BLaER1 treated with 17β-estradiol and CSF1 and Interleukin-3, amounts not matched to agents 10 nM and 100 nM (cell line): Measurements from ENCODE around the gene ANKZF1.

ENCODE experiments used
- H3K27ac ChIP-seq, 11 experiments: shearing (Covaris generic); formaldehyde crosslinking; 2 replicates each; pipeline ENCODE4 v1.8.1; 2022
- H3K27me3 ChIP-seq, 11 experiments: shearing (Covaris generic); formaldehyde crosslinking; 2 replicates each; pipeline ENCODE4 v1.8.1; 2022
- H3K36me3 ChIP-seq, 11 experiments: shearing (Covaris generic); formaldehyde crosslinking; 2 replicates each; pipeline ENCODE4 v1.8.1; 2022
- H3K4me1 ChIP-seq, 10 experiments: shearing (Covaris generic); formaldehyde crosslinking; 2 replicates each; pipeline ENCODE4 v1.8.1; 2022
- H3K4me2 ChIP-seq, 11 experiments: shearing (Covaris generic); formaldehyde crosslinking; 2 replicates each; pipeline ENCODE4 v1.8.1; 2022
- H3K4me3 ChIP-seq, 10 experiments: shearing (Covaris generic); formaldehyde crosslinking; 2 replicates each; pipeline ENCODE4 v1.8.1; 2022
- H3K9ac ChIP-seq, 11 experiments: shearing (Covaris generic); formaldehyde crosslinking; 2 replicates each; pipeline ENCODE4 v1.8.1; 2022
- H3K9me3 ChIP-seq, 11 experiments: shearing (Covaris generic); formaldehyde crosslinking; replicated peaks in 1 of 11; 2 replicates each; pipeline ENCODE4 v1.8.1; 2022
- H4K20me1 ChIP-seq, 11 experiments: shearing (Covaris generic); formaldehyde crosslinking; 2 replicates each; pipeline ENCODE4 v1.8.1; 2022
- Cebpa-rat ChIP-seq, 11 experiments: shearing (Covaris generic); IDR thresholded peaks; 2 replicates each; pipeline ENCODE4 v1.8.1; 2022

ANKZF1 gene

DNA sequence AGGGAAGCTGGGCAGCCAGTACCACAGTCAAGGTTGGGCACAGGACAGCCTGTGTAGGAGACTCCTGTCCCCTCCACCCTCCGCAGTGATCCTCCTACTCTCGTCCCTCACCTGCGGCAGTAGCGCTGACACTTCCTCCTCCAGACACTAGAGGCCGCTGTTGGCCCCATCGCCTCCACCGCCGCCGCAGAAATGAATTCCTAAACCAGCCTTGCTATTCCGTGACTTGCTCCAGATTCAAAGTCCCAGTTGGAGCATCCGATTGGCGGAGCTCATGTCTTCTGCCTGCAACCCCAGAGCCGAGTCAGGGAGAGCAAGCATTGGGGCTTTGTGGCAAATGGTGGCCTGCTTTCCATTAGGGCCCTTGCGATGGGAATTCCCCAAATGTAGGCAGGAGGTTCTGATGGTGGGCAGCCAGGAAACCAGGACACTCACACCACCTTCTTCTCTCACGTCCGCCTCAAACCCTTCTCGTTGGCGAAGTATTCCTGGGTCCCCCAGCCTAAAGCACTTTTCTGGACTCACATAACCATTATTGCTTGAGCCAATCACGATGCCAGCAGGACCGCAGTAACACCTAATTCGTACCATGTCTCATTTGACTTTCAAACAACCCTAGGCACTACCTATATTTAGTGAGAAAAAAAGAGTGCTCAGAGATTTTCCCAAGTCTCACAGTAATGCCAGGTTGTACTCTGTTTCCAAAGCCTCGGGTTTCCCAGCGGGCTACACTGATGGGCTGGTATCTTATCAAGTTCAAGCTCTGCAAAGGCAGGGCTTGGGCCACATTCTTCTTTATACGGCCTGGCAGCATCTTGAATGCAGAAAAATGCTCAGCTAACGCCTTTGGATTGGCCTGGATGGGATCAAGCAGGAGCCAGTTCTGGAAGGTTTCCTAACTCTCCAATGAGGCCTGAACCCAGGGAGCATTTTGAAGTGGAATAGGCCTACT, 48.4 kb downstream of the ANKZF1 start:
- H3K36me3 ChIP-seq = peaks cover 0 to 25% (median 0%) of the 10 kb centered on the region in 11 experiments; a peak in 4 of 22 replicates
- peaks cover 44 to 54% (median 52%) of the 10 kb centered on the region in 10 experiments for H3K4me1 ChIP-seq
- H3K9ac ChIP-seq = peak overlapping the region; percentile 52 to 96 (median 81); a peak in 20 of 22 replicates
- TF ChIP-seq Cebpa-rat (IDR thresholded peaks at IDR 0.05) = no peak
- peak overlapping the region; percentile 39 to 97 (median 81); a peak in 19 of 22 replicates for H3K27ac ChIP-seq
- H3K27me3 ChIP-seq = no peaks in the 10 kb centered on the region
- no peaks in the 10 kb centered on the region for H3K9me3 ChIP-seq
- peaks cover 3 to 28% (median 13%) of the 10 kb centered on the region in 11 experiments; a peak in 15 of 22 replicates for H4K20me1 ChIP-seq
- H3K4me2 ChIP-seq = peak overlapping the region; percentile 77 to 98 (median 93)
- peak overlapping the region in 8 of 10 experiments; percentile 25 to 76 (median 63); a peak in 9 of 20 replicates for H3K4me3 ChIP-seq

DNA sequence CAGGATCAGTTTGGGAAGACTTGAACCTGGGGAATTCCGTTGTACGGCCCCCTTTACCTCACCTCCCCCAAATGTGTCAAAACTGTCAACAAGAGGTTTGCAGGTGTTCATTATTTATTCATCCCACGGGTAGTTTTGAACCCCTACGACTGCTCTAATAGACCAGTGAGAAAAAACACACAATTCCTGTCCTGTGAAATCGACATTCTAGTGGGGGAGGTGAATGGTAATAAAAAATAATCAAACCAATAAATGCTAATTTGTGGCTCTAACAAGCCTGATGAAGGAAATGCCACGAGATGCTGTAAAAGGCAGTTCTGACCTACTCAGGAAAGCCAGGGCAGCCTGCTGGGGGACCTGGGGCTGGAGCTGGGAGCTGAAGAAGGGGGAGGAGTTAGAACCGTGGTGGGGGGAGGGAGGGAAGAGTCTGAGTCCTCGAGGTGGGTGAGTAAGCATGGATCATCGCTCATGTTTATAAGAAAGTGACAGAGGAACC, 49.1 kb downstream of the ANKZF1 start:
- peak overlapping the region; percentile 39 to 97 (median 81); a peak in 21 of 22 replicates for H3K27ac ChIP-seq
- peaks cover 0 to 32% (median 0%) of the 10 kb centered on the region in 11 experiments; a peak in 5 of 22 replicates for H3K36me3 ChIP-seq
- TF ChIP-seq Cebpa-rat (IDR thresholded peaks at IDR 0.05) = no peak
- H3K4me3 ChIP-seq = peak overlapping the region; percentile 25 to 76 (median 60); a peak in 18 of 20 replicates
- peak overlapping the region; percentile 77 to 98 (median 93) for H3K4me2 ChIP-seq
- no peaks in the 10 kb centered on the region for H3K9me3 ChIP-seq
- H3K27me3 ChIP-seq = no peaks in the 10 kb centered on the region
- peak overlapping the region; percentile 52 to 96 (median 81); a peak in 20 of 22 replicates for H3K9ac ChIP-seq
- peaks cover 45 to 61% (median 59%) of the 10 kb centered on the region in 10 experiments for H3K4me1 ChIP-seq
- peaks cover 9 to 33% (median 17%) of the 10 kb centered on the region in 11 experiments; a peak in 16 of 22 replicates for H4K20me1 ChIP-seq

GRCh38 chr2:219279151-219279915, 49.7 kb downstream of the ANKZF1 start, which contains the start of gene DNAJB2:
TSS of gene DNAJB2 (plus strand) at chr2:219279366. CDS start at chr2:219279834, 468 bp downstream.
- peak within 1 kb of the TSS; percentile 86 to 98 (median 94) for H3K4me2 ChIP-seq
- peaks cover 49 to 67% (median 65%) of the 10 kb centered on the region in 10 experiments for H3K4me1 ChIP-seq
- H3K9me3 ChIP-seq = no peaks in the 10 kb centered on the region
- H4K20me1 ChIP-seq = peaks cover 9 to 39% (median 17%) of the 10 kb centered on the region in 11 experiments; a peak in 16 of 22 replicates
- no peak for TF ChIP-seq Cebpa-rat (IDR thresholded peaks at IDR 0.05)
- peaks cover 0 to 38% (median 0%) of the 10 kb centered on the region in 11 experiments; a peak in 6 of 22 replicates for H3K36me3 ChIP-seq
- H3K27me3 ChIP-seq = no peaks in the 10 kb centered on the region
- H3K9ac ChIP-seq = peak within 1 kb of the TSS; percentile 71 to 96 (median 82)
- H3K27ac ChIP-seq = peak within 1 kb of the TSS; percentile 72 to 97 (median 84)
- peak within 1 kb of the TSS; percentile 57 to 76 (median 65) for H3K4me3 ChIP-seq

DNA sequence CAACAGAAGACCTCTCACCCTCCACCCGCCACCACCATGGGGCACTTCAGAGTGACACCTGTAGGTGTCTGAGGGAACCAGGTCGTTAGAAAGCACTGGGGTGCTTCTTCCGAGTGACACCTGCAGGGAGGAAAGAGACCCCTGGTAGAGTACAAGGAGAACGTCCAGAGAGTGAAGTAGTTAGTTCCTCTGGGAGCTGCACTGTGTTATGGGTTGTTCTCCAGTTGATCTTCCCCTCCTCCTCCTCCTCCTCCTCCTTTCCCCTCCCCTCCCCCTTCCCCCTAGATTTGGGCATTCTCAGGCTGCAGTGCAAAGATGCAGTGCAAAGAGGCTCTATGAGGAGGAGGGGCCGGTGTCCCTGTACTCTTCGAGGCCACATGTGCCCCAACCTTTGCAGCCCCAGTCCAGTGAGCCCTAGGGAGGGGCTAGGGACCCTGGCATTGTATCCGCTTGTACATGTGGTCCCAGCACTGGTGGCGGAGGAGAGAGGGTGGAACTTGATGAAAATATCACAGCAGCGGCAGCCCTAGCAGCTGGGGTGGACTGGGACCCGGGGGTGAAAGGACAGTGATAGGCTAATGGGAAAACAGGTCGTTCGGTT, 50.4 kb downstream of the ANKZF1 start:
- Histone ChIP-seq H3K9ac (peak overlapping the region; percentile 71 to 96 (median 82)), H4K20me1 (peaks cover 16 to 45% (median 24%) of the 10 kb centered on the region in 11 experiments; a peak in 16 of 22 replicates), H3K4me1 (peaks cover 56 to 74% (median 72%) of the 10 kb centered on the region in 10 experiments)

DNA sequence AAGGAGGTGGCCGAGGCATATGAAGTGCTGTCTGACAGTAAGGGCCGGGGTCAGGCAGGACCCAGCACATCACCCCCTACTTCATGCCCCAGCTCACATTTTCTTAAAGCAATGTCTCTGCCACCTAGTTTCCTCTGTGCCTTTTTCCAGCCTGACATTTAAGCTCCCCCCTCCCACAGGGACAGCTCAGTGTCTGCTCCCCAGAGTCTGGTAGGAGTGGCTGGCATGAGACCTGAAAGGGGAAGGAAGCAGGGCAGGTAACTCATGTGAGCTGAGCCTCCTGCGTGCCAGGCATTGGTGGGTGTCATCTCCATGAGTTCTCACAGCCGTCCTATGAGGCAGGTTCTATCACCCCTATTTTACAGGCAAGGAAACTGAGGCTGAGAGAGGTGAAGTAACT, 51.0 kb downstream of the ANKZF1 start:
- Histone ChIP-seq H3K27me3 (no peaks in the 10 kb centered on the region), H3K27ac (peak overlapping the region in 1 of 11 experiments; percentile 97; a peak in 1 of 22 replicates), H4K20me1 (peaks cover 17 to 52% (median 28%) of the 10 kb centered on the region in 11 experiments; a peak in 16 of 22 replicates), H3K4me3 (peak overlapping the region in 4 of 10 experiments; percentile 65 to 76 (median 66); a peak in 4 of 20 replicates), H3K36me3 (peaks cover 0 to 52% (median 0%) of the 10 kb centered on the region in 11 experiments; a peak in 6 of 22 replicates), H3K4me2 (peak overlapping the region; percentile 82 to 98 (median 94)), H3K4me1 (peaks cover 62 to 80% (median 79%) of the 10 kb centered on the region in 10 experiments), H3K9me3 (no peaks in the 10 kb centered on the region), H3K9ac (peak overlapping the region in 8 of 11 experiments; percentile 7 to 96 (median 82); a peak in 10 of 22 replicates)
- TF ChIP-seq Cebpa-rat (IDR thresholded peaks at IDR 0.05) = no peak

More for the DNA sequence above, 50.4 kb downstream of the ANKZF1 start:
- Histone ChIP-seq H3K27ac (peak overlapping the region; percentile 72 to 97 (median 84); a peak in 20 of 22 replicates), H3K4me2 (peak overlapping the region; percentile 82 to 98 (median 94)), H3K4me3 (peak overlapping the region; percentile 57 to 76 (median 65)), H3K27me3 (no peaks in the 10 kb centered on the region), H3K36me3 (peaks cover 0 to 45% (median 0%) of the 10 kb centered on the region in 11 experiments; a peak in 6 of 22 replicates), H3K9me3 (no peaks in the 10 kb centered on the region)
- TF ChIP-seq Cebpa-rat (IDR thresholded peaks at IDR 0.05) = no peak

- peaks cover 63 to 89% (median 86%) of the 10 kb centered on the region in 10 experiments for H3K4me1 ChIP-seq
- peak overlapping the region in 6 of 11 experiments; percentile 29 to 96 (median 80); a peak in 9 of 22 replicates for H3K9ac ChIP-seq
- H3K36me3 ChIP-seq = peaks cover 0 to 58% (median 0%) of the 10 kb centered on the region in 11 experiments; a peak in 7 of 22 replicates
- peak overlapping the region in 2 of 11 experiments; percentile 18 to 40; a peak in 1 of 22 replicates for H3K27ac ChIP-seq
- peaks cover 17 to 59% (median 28%) of the 10 kb centered on the region in 11 experiments; a peak in 16 of 22 replicates for H4K20me1 ChIP-seq
- H3K27me3 ChIP-seq = no peaks in the 10 kb centered on the region
- H3K4me2 ChIP-seq = peak overlapping the region; percentile 82 to 98 (median 94)
- TF ChIP-seq Cebpa-rat (IDR thresholded peaks at IDR 0.05) = no peak
- H3K9me3 ChIP-seq = no peaks in the 10 kb centered on the region
- H3K4me3 ChIP-seq = no peak overlapping the region
These were observed 52.0 kb downstream of the ANKZF1 start for GRCh38 chr2:219281588-219281987.

DNA sequence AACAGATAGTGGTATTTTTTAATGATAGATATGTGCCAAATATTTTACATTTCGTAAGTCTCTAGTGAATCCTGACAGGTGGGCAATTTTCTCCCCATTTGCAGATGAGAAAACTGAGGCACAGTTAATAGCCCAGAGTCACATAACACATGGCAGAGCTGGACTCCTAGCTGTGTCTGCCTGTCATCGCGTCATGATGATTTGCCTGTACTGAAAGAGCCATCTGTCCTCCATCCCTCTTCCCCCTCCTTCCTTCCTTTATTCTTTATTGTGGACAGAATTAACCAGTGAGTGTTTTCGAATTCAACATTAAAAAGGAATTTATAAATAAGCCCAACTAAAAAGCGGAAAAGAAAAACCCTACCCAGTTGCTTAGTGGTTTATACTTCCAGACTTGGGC, 52.8 kb downstream of the ANKZF1 start:
- H4K20me1 ChIP-seq = peaks cover 17 to 63% (median 28%) of the 10 kb centered on the region in 11 experiments; a peak in 16 of 22 replicates
- peak overlapping the region in 2 of 11 experiments; percentile 28 to 43; a peak in 2 of 22 replicates for H3K27ac ChIP-seq
- no peaks in the 10 kb centered on the region for H3K27me3 ChIP-seq
- H3K9me3 ChIP-seq = no peaks in the 10 kb centered on the region
- peak overlapping the region; percentile 82 to 98 (median 94) for H3K4me2 ChIP-seq
- TF ChIP-seq Cebpa-rat (IDR thresholded peaks at IDR 0.05) = no peak
- H3K9ac ChIP-seq = peak overlapping the region in 7 of 11 experiments; percentile 18 to 53 (median 48); a peak in 10 of 22 replicates
- peaks cover 0 to 58% (median 0%) of the 10 kb centered on the region in 11 experiments; a peak in 7 of 22 replicates for H3K36me3 ChIP-seq
- no peak overlapping the region for H3K4me3 ChIP-seq
- H3K4me1 ChIP-seq = peaks cover 63 to 90% (median 89%) of the 10 kb centered on the region in 10 experiments
